ENCODE results near the gene APOM.
A peak's percentile ranks its signal among the peaks of the same experiment; 100 is the strongest.

Gene APOM

DNA sequence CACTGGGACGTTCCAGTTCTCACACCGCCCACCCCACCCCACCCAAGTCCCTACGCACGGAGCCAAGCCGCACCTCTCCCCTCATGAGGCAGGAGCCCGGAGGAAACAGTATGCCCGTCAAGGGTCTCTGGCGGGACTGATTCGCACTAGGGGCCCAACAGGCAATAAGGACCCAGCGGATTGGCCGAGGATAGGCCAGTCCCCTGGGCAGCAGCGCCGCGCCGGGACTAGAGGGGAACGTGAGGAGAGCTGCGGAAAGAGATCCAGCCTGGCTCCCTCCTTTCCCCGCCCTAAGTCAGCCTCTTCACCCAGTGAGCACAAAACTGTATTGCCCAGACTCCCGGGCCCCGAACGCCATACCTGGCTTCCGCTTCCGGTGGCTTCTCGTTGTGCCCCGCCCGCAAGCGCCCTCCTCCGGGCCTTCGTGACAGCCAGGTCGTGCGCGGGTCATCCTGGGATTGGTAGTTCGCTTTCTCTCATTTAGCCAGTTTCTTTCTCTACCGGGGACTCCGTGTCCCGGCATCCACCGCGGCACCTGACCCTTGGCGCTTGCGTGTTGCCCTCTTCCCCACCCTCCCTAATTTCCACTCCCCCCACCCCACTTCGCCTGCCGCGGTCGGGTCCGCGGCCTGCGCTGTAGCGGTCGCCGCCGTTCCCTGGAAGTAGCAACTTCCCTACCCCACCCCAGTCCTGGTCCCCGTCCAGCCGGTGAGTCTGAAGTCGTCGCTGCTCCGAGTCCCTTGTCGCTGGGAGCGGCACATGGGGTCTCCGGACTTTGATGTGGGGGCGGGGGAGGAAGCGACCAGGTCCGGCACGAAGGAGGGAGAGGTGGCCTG lies 10.0 kb downstream of the APOM start, which contains the start of gene CSNK2B:
Gene CSNK2B (plus strand): TSS at position 580 of the 836 bp plus-strand sequence. CDS start 752 bp downstream, outside the sequence.
- TF ChIP-seq, protein P1, sequence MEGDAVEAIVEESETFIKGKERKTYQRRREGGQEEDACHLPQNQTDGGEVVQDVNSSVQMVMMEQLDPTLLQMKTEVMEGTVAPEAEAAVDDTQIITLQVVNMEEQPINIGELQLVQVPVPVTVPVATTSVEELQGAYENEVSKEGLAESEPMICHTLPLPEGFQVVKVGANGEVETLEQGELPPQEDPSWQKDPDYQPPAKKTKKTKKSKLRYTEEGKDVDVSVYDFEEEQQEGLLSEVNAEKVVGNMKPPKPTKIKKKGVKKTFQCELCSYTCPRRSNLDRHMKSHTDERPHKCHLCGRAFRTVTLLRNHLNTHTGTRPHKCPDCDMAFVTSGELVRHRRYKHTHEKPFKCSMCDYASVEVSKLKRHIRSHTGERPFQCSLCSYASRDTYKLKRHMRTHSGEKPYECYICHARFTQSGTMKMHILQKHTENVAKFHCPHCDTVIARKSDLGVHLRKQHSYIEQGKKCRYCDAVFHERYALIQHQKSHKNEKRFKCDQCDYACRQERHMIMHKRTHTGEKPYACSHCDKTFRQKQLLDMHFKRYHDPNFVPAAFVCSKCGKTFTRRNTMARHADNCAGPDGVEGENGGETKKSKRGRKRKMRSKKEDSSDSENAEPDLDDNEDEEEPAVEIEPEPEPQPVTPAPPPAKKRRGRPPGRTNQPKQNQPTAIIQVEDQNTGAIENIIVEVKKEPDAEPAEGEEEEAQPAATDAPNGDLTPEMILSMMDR (IDR thresholded peaks at IDR 0.05; ENCODE audit: low read depth, low read length) = peak; percentile 2; the same call in 1 of the 2 replicates
- peak within 1 kb of the TSS; percentile 99 for H3K27ac ChIP-seq

DNA sequence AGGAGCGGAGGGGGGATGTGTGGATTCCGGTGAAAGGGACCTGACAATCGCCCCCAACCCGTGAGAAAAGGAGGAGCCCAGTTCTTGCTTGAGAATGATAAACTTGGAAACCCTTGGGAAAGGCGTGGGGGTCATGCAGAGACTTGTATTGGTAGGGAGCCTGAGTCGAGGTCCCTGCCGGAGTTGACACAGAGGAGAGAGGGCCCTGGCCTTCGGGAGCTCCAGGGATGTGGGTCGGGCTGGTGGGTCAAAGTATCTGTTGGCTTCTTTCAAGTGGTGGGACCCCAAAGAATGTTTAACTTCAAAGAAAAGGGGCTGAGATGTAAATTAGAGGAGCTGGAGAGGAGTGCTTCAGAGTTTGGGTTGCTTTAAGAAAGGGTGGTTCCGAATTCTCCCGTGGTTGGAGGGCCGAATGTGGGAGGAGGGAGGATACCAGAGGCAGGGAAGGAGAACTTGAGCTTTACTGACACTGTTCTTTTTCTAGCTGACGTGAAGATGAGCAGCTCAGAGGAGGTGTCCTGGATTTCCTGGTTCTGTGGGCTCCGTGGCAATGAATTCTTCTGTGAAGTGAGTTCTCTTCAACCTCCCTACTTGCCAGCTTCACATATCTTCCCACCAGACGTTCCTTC lies 10.8 kb downstream of the APOM start:
- Histone ChIP-seq H3K4me3 (ENCODE audit: low read depth, low read length) (peak overlapping the region; percentile 79), H3K9me3 (ENCODE audit: severe bottlenecking) (no peaks in the 10 kb centered on the region), H3K27ac (peak overlapping the region; percentile 99), H3K27me3 (ENCODE audit: insufficient read depth, low read depth, severe bottlenecking) (no peaks in the 10 kb centered on the region), H3K36me3 (peaks cover 80% of the 10 kb centered on the region)
- no peak for DNase-seq
- TF ChIP-seq, protein P1 (IDR thresholded peaks at IDR 0.05; ENCODE audit: low read depth, low read length) = no peak

More for the DNA sequence above, 10.0 kb downstream of the APOM start, which contains the start of gene CSNK2B:
- Histone ChIP-seq H3K27me3 (ENCODE audit: insufficient read depth, low read depth, severe bottlenecking) (no peaks in the 10 kb centered on the region), H3K4me3 (ENCODE audit: low read depth, low read length) (peak within 1 kb of the TSS; percentile 79), H3K36me3 (peaks cover 75% of the 10 kb centered on the region), H3K9me3 (ENCODE audit: severe bottlenecking) (no peaks in the 10 kb centered on the region)
- peak; percentile 100 for DNase-seq

DNA sequence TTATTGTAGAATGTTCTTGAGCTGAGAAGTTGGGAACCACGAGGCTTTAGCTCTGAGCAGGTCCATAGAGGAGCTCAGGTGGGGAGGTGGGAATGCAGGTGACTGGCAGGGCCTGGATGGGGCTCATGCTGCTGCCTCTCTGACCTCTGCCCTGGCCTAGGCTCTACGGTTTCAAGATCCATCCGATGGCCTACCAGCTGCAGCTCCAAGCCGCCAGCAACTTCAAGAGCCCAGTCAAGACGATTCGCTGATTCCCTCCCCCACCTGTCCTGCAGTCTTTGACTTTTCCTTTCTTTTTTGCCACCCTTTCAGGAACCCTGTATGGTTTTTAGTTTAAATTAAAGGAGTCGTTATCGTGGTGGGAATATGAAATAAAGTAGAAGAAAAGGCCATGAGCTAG lies 14.0 kb downstream of the APOM start, which contains the start of gene LY6G5B:
Gene LY6G5B (plus strand): TSS at position 301 of the 400 bp plus-strand sequence. CDS start 975 bp downstream, outside the sequence.
- no peaks in the 10 kb centered on the region for H3K27me3 ChIP-seq (ENCODE audit: insufficient read depth, low read depth, severe bottlenecking)
- no peak within 1 kb of the TSS for H3K4me3 ChIP-seq (ENCODE audit: low read depth, low read length)
- DNase-seq = no peak
- TF ChIP-seq, protein P1 (IDR thresholded peaks at IDR 0.05; ENCODE audit: low read depth, low read length) = no peak
- peaks cover 77% of the 10 kb centered on the region for H3K36me3 ChIP-seq
- no peak within 1 kb of the TSS for H3K27ac ChIP-seq
- no peaks in the 10 kb centered on the region for H3K9me3 ChIP-seq (ENCODE audit: severe bottlenecking)

DNA sequence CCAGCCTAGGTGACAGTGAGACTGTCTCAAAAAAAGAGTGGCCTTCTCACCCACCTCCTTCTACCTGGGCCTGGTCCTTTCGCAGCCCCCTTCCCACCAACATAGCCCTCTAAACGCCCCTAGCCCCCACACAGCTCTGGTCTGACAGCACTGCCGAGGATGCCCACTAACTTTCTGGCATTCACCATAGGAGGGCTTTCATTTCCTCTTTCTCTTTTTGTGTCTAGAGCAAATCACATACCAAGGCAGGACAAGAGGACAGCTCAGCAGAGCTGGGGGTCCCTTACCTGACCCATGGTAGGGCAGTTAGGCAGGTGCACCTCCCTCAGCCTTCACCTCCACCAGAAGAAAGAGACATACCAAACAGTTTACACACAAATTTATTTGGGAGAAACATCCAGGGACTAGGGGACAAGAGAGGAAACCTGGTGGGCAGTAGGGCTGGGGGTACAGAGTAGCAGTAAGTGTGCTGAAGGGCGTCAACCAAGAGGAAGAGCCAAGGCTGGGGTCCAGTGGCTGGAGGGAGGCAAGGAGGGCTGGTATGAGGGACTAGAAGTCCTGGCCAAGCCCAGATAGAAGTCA lies 20.7 kb downstream of the APOM start:
- Histone ChIP-seq H3K27me3 (ENCODE audit: insufficient read depth, low read depth, severe bottlenecking) (no peaks in the 10 kb centered on the region), H3K27ac (no peak overlapping the region), H3K9me3 (ENCODE audit: severe bottlenecking) (no peaks in the 10 kb centered on the region), H3K4me3 (ENCODE audit: low read depth, low read length) (no peak overlapping the region), H3K36me3 (peaks cover 25% of the 10 kb centered on the region)
- DNase-seq = no peak
- TF ChIP-seq, protein P1 (IDR thresholded peaks at IDR 0.05; ENCODE audit: low read depth, low read length) = no peak

DNA sequence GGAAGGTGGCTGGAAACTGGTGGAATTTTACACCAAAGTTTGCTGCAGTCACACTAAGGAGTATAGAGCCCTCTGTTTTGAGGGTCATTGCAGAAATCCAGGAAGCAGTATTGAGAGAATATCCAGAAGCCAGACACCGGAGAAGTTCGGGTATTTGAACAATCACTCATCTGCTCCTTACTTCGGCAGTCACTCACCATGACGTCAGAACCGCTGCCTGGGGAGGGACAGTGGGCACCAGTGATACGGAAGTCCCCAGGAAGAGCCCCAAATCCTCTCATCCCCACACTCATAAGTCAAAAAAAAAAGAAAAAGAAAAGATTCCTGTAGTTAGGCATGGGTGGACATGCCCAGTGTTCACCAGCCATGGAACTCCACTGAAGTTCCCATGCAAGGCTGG lies 21.2 kb downstream of the APOM start:
- Histone ChIP-seq H3K9me3 (ENCODE audit: severe bottlenecking) (no peaks in the 10 kb centered on the region), H3K4me3 (ENCODE audit: low read depth, low read length) (no peak overlapping the region), H3K27ac (no peak overlapping the region), H3K36me3 (peaks cover 20% of the 10 kb centered on the region), H3K27me3 (ENCODE audit: insufficient read depth, low read depth, severe bottlenecking) (no peaks in the 10 kb centered on the region)
- TF ChIP-seq, protein P1 (IDR thresholded peaks at IDR 0.05; ENCODE audit: low read depth, low read length) = no peak
- DNase-seq = no peak
